PC-9 (cell line): ENCODE data around the gene ATP2C1. TPM values are rescaled to one million over a fixed set of nuclear protein-coding genes. Genes with fewer than 3 reads are reported as not detected.

Experiments
- BruUV-seq: library from RNA; stranded (reverse); fragments of 400-500 nt; replicated peaks from 2 replicates; lab custom pipeline; 2021; lab: Mats Ljungman, UMichigan
- CTCF ChIA-PET: fragments of 300-600 bp; sonication (Branson Sonifier 250); formaldehyde crosslinking; loops from one replicate; lab custom pipeline; 2022; ENCODE audit warnings: antibody characterized with exemption; lab: Charles Lee
- POLR2A ChIA-PET: fragments of 300-600 bp; sonication (Branson Sonifier 250); formaldehyde crosslinking; loops from one replicate; lab custom pipeline; 2022; ENCODE audit warnings: antibody characterized with exemption; ENCODE audit not compliant: unreplicated experiment; lab: Charles Lee
- DNase-seq, 2 experiments: peaks; one replicate each; pipeline versions ENCODE4 v3.0.0 to v3.0.0-alpha.2; 2015 to 2022; ENCODE audit warnings: mixed read lengths in 1 of 2
- H2AFZ ChIP-seq: fragments of 200-600 bp; sonication (generic); 2 replicates; pipeline ENCODE4 v1.8.1; 2017; ENCODE audit warnings: antibody characterized with exemption
- H3F3A ChIP-seq: fragments of 200-600 bp; sonication (generic); 2 replicates; pipeline ENCODE4 v1.8.1; 2017; ENCODE audit warnings: antibody characterized with exemption, mild to moderate bottlenecking, low read depth; ENCODE audit not compliant: insufficient read depth
- H3K27ac ChIP-seq: fragments of 200-600 bp; sonication (generic); 2 replicates; pipeline ENCODE4 v1.6.1; 2016; ENCODE audit warnings: mixed run types
- H3K27me3 ChIP-seq: fragments of 200-600 bp; sonication (generic); 2 replicates; pipeline ENCODE4 v1.6.1; 2016; ENCODE audit warnings: low read depth, mixed run types; ENCODE audit not compliant: insufficient read depth
- H3K36me3 ChIP-seq: fragments of 200-600 bp; sonication (generic); 2 replicates; pipeline ENCODE4 v1.6.1; 2016; ENCODE audit warnings: low read depth, mixed run types
- H3K4me1 ChIP-seq: fragments of 200-600 bp; sonication (generic); replicated peaks from 2 replicates; pipeline ENCODE4 v1.6.1; 2016; ENCODE audit warnings: mixed run types; ENCODE audit not compliant: insufficient read depth
- H3K4me2 ChIP-seq: fragments of 200-600 bp; sonication (generic); 2 replicates; pipeline ENCODE4 v1.6.1; 2017; ENCODE audit warnings: mixed run types
- H3K4me3 ChIP-seq: fragments of 200-600 bp; sonication (generic); 2 replicates; pipeline ENCODE4 v1.6.1; 2016; ENCODE audit warnings: mixed run types
- H3K79me2 ChIP-seq: fragments of 200-600 bp; sonication (generic); 2 replicates; pipeline ENCODE4 v1.6.1; 2017; ENCODE audit warnings: low read depth, mixed run types
- H3K9me2 ChIP-seq: fragments of 200-600 bp; sonication (generic); 2 replicates; pipeline ENCODE4 v1.8.1; 2017; ENCODE audit warnings: mild to moderate bottlenecking; ENCODE audit not compliant: insufficient read depth
- H3K9me3 ChIP-seq: fragments of 200-600 bp; sonication (generic); 2 replicates; pipeline ENCODE4 v1.8.1; 2016; ENCODE audit warnings: low read depth; ENCODE audit not compliant: insufficient read depth
- H4K20me1 ChIP-seq: fragments of 200-600 bp; sonication (generic); 2 replicates; pipeline ENCODE4 v1.8.1; 2017; ENCODE audit not compliant: insufficient read depth
- CTCF ChIP-seq: fragments of 200-600 bp; sonication (generic); conservative IDR thresholded peaks from 2 replicates; pipeline ENCODE4 v1.6.1; 2017; ENCODE audit warnings: mixed run types, antibody characterized with exemption, mild to moderate bottlenecking, moderate library complexity
- EZH2 ChIP-seq: fragments of 200-600 bp; sonication (generic); IDR thresholded peaks from 2 replicates; pipeline ENCODE4 v1.8.0; 2017; ENCODE audit warnings: antibody characterized with exemption, low read depth
- intact Hi-C: fragments of 100-400 bp; cut with micrococcal nuclease; formaldehyde crosslinking; loops from one replicate; pipeline ENCODE4 v1.10.0; 2022; ENCODE audit not compliant: unreplicated experiment
- total RNA-seq: library from RNA; stranded (reverse); gene quantifications from 2 replicates; pipeline ENCODE4 v1.2.3, GENCODE V29; 2021

Gene ATP2C1
- total RNA-seq, 1 experiment from 2014 or later: 101 TPM

- intact Hi-C loops: no loop called here
- DNase-seq: peak in 1 of 2 experiments; percentile 73
- Histone ChIP-seq H3K4me2 (no peak overlapping the region), H3K9me2 (no peaks in the 10 kb centered on the region), H3K27me3 (no peaks in the 10 kb centered on the region), H3K4me1 (peaks cover 31% of the 10 kb centered on the region), H4K20me1 (no peaks in the 10 kb centered on the region), H2AFZ (no peak overlapping the region), H3F3A (peaks cover 18% of the 10 kb centered on the region), H3K27ac (no peak overlapping the region; the same call in 1 of the 2 replicates), H3K9me3 (no peaks in the 10 kb centered on the region), H3K36me3 (no peaks in the 10 kb centered on the region), H3K79me2 (no peaks in the 10 kb centered on the region), H3K4me3 (no peak overlapping the region)
- BruUV-seq: no TSS peak
- ChIA-PET POLR2A (no interaction called here), CTCF (interaction anchor here (0.6 kb wide), 1 partner anchor 38 kb away, joined by 3 read pairs; no protein-coding TSS in a partner anchor)
- TF ChIP-seq CTCF: no peak
- TF ChIP-seq EZH2: no peak
Measured at GRCh38 chr3:130849091-130849552, 44.8 kb upstream of the ATP2C1 start.

GRCh38 chr3:130850044-130850797 lies 43.7 kb upstream of the ATP2C1 start:
- no peaks in the 10 kb centered on the region for H4K20me1 ChIP-seq
- ChIA-PET POLR2A (interaction anchor here (0.5 to 1.1 kb wide), 4 partner anchors 15 to 176 kb away, joined by 3 to 19 read pairs (median 9); partner anchors contain the start of gene ATP2C1), CTCF (no interaction called here)
- no peaks in the 10 kb centered on the region for H3K9me3 ChIP-seq
- peak overlapping the region; percentile 71 for H3K4me2 ChIP-seq
- H2AFZ ChIP-seq: peak overlapping the region; percentile 59
- peak; percentile 54 to 76 for DNase-seq
- peaks cover 18% of the 10 kb centered on the region for H3F3A ChIP-seq
- peak overlapping the region; percentile 36; the same call in 1 of the 2 replicates for H3K4me3 ChIP-seq
- no peaks in the 10 kb centered on the region for H3K79me2 ChIP-seq
- H3K9me2 ChIP-seq: no peaks in the 10 kb centered on the region
- BruUV-seq: no TSS peak
- H3K27me3 ChIP-seq: no peaks in the 10 kb centered on the region
- H3K4me1 ChIP-seq: peaks cover 31% of the 10 kb centered on the region
- H3K36me3 ChIP-seq: no peaks in the 10 kb centered on the region
- intact Hi-C loops: loop anchor here (1.0 to 5.0 kb wide), 5 partner anchors 29 to 1286 kb away; no protein-coding TSS in a partner anchor
- H3K27ac ChIP-seq: peak overlapping the region; percentile 73
- TF ChIP-seq EZH2: no peak
- no peak for TF ChIP-seq CTCF

GRCh38 chr3:130850843-130851242 lies 43.0 kb upstream of the ATP2C1 start:
- CTCF ChIA-PET: no interaction called here
- Histone ChIP-seq H3K27me3 (no peaks in the 10 kb centered on the region), H3K36me3 (no peaks in the 10 kb centered on the region), H3F3A (peaks cover 18% of the 10 kb centered on the region), H3K9me3 (no peaks in the 10 kb centered on the region), H3K4me2 (peak overlapping the region; percentile 71), H3K4me1 (peaks cover 31% of the 10 kb centered on the region), H3K4me3 (peak overlapping the region; percentile 36; the same call in 1 of the 2 replicates), H2AFZ (peak overlapping the region; percentile 59), H3K79me2 (no peaks in the 10 kb centered on the region), H3K9me2 (no peaks in the 10 kb centered on the region), H4K20me1 (no peaks in the 10 kb centered on the region), H3K27ac (peak overlapping the region; percentile 73)
- TF ChIP-seq EZH2: no peak
- TF ChIP-seq CTCF: no peak
- intact Hi-C loops: loop anchor here (1.0 to 5.0 kb wide), 5 partner anchors 30 to 1285 kb away; no protein-coding TSS in a partner anchor
- POLR2A ChIA-PET: no interaction called here
- no peak for DNase-seq
- TSS peak; percentile 40 for BruUV-seq
